Brain pericyte (primary cell): Measurements from ENCODE around the gene TFAP2A.

Experiments
- DNase-seq: peaks from one replicate; pipeline ENCODE4 v3.0.0-alpha.2; 2012; ENCODE audit warnings: low read depth, low spot score

Gene TFAP2A

DNA sequence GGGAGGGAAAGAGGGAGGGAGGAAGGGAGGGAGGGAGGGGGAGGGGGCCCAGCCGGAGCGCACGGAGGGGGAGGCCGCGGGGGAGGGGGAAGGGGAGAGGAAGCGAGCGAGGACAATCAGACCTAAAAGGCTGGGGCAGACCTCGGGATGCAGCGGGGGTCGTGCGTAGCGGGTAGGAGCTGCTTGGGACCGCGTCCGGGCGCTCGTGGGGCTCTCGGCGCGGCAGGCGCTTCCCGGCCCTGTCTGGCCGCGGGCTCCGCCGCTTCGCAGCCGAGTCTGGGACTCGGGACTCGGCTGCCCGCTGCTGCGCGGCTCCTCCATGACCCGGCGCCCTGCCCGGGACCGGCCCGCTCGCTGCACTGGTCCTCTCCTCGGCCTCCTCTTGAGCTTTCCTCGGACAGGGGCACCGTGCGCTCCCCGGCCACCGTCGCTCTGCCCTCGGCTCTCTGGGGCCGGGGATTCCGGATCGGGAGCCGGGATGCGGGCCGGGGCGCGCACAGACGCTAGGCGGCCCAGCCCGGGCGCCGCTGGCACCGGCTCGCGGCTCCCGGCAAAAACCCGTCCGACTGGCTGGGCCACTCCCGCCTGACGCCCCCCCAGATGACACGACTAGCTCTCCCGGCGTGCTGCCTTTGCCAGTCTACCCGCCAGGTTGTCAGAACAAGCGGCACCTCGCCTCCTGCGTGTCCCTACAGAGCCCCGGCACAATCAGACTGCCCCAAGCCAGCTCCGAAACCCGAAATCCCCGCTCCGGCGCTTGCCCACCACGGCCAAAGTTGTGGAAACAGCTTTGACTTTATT, 2.2 kb downstream of the TFAP2A start:
- no peak for DNase-seq

GRCh38 chr6:10411971-10412460, 2.9 kb downstream of the TFAP2A start:
- DNase-seq: no peak

GRCh38 chr6:10411131-10411970, 3.5 kb downstream of the TFAP2A start:
- DNase-seq: no peak

- DNase-seq: no peak
These were observed 4.4 kb downstream of the TFAP2A start for GRCh38 chr6:10410207-10411050.

GRCh38 chr6:10409731-10410206, 5.1 kb downstream of the TFAP2A start:
- no peak for DNase-seq

- no peak for DNase-seq
These were observed 5.6 kb downstream of the TFAP2A start for GRCh38 chr6:10409233-10409721.

- DNase-seq: no peak
These were observed 6.4 kb downstream of the TFAP2A start for GRCh38 chr6:10408457-10408856.

DNA sequence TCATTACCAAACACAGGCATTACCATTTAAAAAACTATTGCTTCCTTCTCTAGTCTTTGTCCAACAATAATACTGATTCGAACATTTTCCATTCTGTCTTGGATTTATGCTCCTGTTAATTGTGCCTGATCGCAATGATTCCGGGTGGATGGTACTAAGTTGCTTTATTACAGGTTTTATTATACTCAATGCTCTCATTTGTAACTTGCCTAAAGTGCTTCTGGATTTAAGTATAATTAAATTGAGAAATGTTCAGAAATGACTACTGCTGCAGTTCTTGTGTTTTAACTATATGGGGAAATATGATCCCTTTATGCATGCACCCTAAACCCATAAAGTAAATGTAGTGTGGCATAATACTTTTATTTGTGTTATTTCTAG, 7.2 kb downstream of the TFAP2A start:
- DNase-seq: no peak

GRCh38 chr6:10407018-10407673, 7.7 kb downstream of the TFAP2A start:
- no peak for DNase-seq

DNA sequence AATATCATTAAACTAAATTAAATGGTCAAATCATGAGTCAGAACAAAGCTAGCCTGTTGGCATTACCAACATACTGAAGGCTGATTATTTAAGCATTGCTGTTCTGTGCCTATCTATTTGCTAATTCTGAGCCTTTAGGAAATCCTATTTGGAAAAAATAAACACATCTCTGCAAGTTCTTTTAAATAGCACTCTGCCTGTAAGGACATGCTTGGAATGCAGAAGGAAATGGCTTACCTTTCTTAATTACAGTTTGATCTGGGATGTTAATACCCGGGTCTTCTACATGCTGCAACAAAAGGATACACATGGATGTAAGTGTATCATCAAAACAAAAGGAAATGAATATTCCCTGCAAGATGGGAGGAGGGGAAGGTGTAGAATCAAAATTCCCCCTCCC, 8.3 kb downstream of the TFAP2A start:
- no peak for DNase-seq

- no peak for DNase-seq
These were observed 9.4 kb downstream of the TFAP2A start for GRCh38 chr6:10405513-10405900.

DNA sequence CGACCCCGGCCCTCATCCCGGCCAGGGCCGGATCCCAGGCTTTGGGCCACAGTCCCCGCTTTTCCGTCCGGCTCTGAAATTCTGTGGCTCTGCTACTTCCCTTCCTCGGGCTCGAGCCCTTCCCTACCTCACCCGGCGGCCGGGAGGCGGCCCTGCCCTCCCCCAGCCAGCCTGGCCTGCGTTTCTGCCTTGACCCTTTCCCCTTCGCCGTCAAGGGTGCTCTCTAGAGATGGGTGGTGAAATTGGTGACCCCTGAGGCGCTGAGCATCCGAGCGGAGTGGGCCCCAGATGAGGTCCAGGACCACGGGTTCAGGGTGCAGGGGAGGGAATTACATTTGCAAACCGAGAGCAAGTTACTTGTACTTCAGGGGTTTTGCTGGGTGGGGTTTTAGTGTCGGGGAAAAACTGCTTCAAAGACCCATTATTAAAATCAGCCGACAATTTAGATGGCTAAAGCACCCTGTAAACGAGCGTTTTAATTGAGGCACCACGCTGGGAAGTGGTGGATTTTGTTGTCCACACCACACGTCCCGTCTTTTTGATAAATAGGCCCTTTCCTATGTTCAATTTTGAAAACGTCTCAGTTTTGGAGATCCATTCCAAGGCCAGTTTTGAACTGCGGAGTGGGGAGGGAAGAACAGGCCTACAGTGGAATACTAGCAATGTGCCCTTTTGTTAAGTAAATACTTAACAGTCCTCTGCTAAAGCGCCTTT, 9.9 kb downstream of the TFAP2A start:
- DNase-seq: no peak

DNA sequence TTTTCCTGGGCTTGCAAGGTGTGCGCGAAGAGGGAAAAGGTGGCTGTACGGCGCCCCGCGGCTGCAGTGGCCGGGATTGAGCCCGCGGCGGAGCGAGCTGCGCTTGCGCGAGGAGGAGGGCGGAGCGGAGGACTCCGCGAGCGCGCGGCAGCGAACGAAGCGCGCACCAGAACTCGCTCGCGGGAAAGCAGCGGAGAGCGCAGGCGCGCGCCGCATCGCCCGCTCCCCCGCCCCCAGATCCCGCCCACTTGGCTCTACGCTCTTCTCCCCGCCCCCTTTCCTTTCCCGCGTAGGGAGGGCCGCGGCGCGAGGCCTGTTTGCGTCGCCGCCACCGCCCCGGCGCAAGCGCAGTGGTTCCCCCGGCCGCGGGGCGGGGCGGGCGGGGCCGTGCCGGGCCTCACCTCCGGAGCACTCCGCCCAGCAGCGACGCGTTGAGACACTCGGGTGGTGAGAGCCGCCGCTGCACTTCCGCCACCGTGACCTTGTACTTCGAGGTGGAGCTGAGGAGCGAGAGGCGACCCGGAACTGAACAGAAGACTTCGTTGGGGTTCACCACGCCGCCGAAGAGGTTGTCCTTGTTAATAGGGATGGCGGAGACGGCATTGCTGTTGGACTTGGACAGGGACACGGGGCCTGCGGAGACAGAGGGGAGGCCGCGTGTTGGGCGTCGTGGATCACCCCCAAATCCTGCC, 10.6 kb downstream of the TFAP2A start:
- peak; percentile 79 for DNase-seq

- no peak for DNase-seq
These were observed 11.3 kb downstream of the TFAP2A start for GRCh38 chr6:10403385-10404106.

- no peak for DNase-seq
These were observed 12.1 kb downstream of the TFAP2A start for GRCh38 chr6:10402648-10403311.

DNA sequence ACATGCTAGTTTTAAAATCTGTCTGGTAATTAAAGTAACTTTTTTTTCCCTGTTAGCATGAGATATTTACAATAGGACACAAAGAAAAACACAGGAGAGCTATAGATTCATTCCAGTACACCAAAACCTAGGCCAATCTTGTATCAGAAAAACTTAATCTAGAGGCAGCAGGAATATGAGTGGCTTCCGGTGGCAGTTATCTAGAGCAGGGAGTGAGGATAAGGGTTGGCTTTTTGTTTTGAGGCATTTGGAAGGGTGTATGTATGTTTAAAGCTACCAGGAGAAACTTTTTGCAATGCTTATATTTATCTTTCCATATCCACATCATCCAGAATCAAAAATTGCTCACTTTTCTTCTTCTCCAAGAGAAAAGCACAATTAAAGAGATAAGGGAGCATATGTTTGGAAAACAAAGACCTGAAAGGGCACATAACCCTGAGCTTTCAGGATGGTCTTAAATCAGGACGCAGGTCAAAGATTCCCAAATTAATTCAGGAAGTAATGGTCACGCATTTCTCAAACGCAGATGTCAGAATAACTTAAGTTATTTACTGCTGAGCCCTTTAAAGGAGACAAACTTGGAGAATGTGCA, 13.1 kb downstream of the TFAP2A start:
- no peak for DNase-seq

DNA sequence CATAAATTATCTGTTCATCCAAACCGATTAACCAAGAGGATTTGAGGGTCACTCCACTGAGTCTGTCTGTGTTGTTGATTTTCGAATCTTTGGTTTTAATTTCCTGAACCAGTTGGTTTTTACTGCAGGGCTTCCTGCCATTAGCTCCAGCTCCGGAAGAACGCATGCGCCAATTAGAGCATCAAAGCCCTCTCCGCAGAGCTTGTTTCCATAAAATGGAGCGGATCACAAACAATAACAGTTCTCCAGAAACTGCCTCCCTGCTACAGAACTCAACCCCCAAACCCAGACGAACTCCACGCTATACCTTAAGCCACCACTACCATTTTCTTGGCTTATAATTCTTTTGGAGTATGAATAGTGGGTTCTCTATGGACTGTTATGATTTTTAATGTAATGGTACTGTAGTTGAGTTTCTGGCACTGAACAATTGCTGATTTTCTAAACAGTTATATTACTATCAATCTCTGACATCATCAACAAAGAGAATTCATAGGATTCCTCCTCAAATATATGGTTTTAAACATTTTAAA, 13.8 kb downstream of the TFAP2A start:
- DNase-seq: no peak

DNA sequence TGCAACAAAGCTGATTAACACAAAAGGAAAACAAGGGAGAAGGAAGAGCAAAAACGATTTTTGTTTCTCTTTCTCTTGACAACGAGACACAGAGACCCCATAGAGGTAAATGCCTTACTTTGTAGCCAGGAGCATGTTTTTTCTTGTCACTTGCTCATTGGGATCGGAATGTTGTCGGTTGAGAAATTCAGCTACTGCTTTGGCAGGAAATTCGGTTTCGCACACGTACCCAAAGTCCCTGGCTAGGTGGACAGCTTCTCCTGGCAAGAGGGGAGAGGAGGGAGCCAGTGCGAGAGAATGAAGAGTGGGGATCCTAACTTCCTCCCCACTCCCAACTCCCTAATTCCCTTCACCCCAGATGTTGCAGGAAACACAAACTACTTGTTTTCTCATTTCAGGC, 14.5 kb downstream of the TFAP2A start:
- DNase-seq: no peak
